OCI-LY7 (cell line): ENCODE results near the gene ICE2. TPM values are rescaled to one million over a fixed set of nuclear protein-coding genes. Genes with fewer than 3 reads are reported as not detected.

Experiments used
- BruUV-seq: library from RNA; stranded (reverse); fragments of 400-500 nt; replicated peaks from 2 replicates; lab custom pipeline; 2021; lab: Mats Ljungman, UMichigan
- CTCF ChIA-PET: fragments of 300-600 bp; sonication (Branson Sonifier 250); formaldehyde crosslinking; loops from one replicate; lab custom pipeline; 2022; ENCODE audit warnings: antibody characterized with exemption; ENCODE audit not compliant: unreplicated experiment; lab: Charles Lee
- POLR2A ChIA-PET: fragments of 300-600 bp; sonication (Branson Sonifier 250); formaldehyde crosslinking; loops from one replicate; lab custom pipeline; 2022; ENCODE audit warnings: antibody characterized with exemption; lab: Charles Lee
- DNase-seq: peaks from one replicate; pipeline ENCODE4 v3.0.0-alpha.2; 2015; ENCODE audit warnings: low spot score
- H2AFZ ChIP-seq: fragments of 200-600 bp; sonication (generic), shearing (Covaris generic); 2 replicates; pipeline ENCODE4 v1.6.1; 2014; ENCODE audit warnings: mild to moderate bottlenecking, antibody characterized with exemption, low read length, moderate library complexity
- H3K27ac ChIP-seq: fragments of 200-600 bp; sonication (generic); 2 replicates; pipeline ENCODE4 v1.5.1; 2014; ENCODE audit warnings: mixed run types, low read depth, mild to moderate bottlenecking, moderate library complexity, low read length, inconsistent platforms; ENCODE audit not compliant: poor library complexity, severe bottlenecking
- H3K36me3 ChIP-seq: fragments of 200-600 bp; sonication (generic); 2 replicates; pipeline ENCODE4 v1.6.1; 2014; ENCODE audit warnings: mild to moderate bottlenecking, antibody characterized with exemption, low read length, moderate library complexity, mixed read lengths; ENCODE audit not compliant: insufficient read depth
- H3K4me1 ChIP-seq: fragments of 200-600 bp; sonication (generic); 2 replicates; pipeline ENCODE4 v1.5.1; 2014; ENCODE audit warnings: mild to moderate bottlenecking, low read length; ENCODE audit not compliant: insufficient read depth, poor library complexity, severe bottlenecking
- H3K4me2 ChIP-seq: fragments of 200-600 bp; sonication (generic); 2 replicates; pipeline ENCODE4 v1.6.1; 2014; ENCODE audit warnings: mild to moderate bottlenecking, low read length
- H3K4me3 ChIP-seq: fragments of 200-600 bp; sonication (generic); 2 replicates; pipeline ENCODE4 v1.5.1; 2014; ENCODE audit warnings: mild to moderate bottlenecking, low read depth, low read length; ENCODE audit not compliant: poor library complexity, severe bottlenecking
- H3K79me2 ChIP-seq: fragments of 200-600 bp; sonication (generic); 2 replicates; pipeline ENCODE4 v1.6.1; 2016; ENCODE audit warnings: low read depth, mild to moderate bottlenecking, low read length, moderate library complexity, mixed read lengths; ENCODE audit not compliant: insufficient read depth
- H3K9me2 ChIP-seq: fragments of 200-600 bp; sonication (generic); 2 replicates; pipeline ENCODE4 v1.6.1; 2016; ENCODE audit warnings: mild to moderate bottlenecking, low read length, mixed read lengths; ENCODE audit not compliant: insufficient read depth
- H3K9me3 ChIP-seq: fragments of 200-600 bp; sonication (generic); 2 replicates; pipeline ENCODE4 v1.6.1; 2014; ENCODE audit warnings: mild to moderate bottlenecking, mixed run types, low read length, mixed read lengths
- H4K20me1 ChIP-seq: fragments of 200-600 bp; sonication (generic); 2 replicates; pipeline ENCODE4 v1.6.1; 2014; ENCODE audit warnings: mild to moderate bottlenecking, antibody characterized with exemption, low read length, moderate library complexity, mixed read lengths; ENCODE audit not compliant: insufficient read depth
- EZH2phosphoT487 ChIP-seq: fragments of 200-600 bp; sonication (generic); IDR thresholded peaks from 2 replicates; pipeline ENCODE4 v1.6.1; 2018; ENCODE audit warnings: low read depth, borderline replicate concordance, mild to moderate bottlenecking, mixed run types, antibody characterized with exemption, low read length, moderate library complexity, mixed read lengths
- intact Hi-C: fragments of 100-400 bp; cut with micrococcal nuclease; formaldehyde crosslinking; loops from one replicate; pipeline ENCODE4 v1.10.0; 2022; ENCODE audit not compliant: unreplicated experiment
- total RNA-seq, 2 experiments: library from RNA; depleted of rRNA in 1 of 2; stranded (reverse); fragments of >200 nt in 1 of 2; shearing (Covaris generic) in 1 of 2; gene quantifications; 2 replicates each; pipeline ENCODE4 v1.2.3, GENCODE V29; 2014 to 2022
- TF ChIP-seq, protein P1 (sequence below): fragments of 200-600 bp; sonication (generic); conservative IDR thresholded peaks from 2 replicates; pipeline ENCODE4 v1.5.1; 2014; ENCODE audit warnings: mild to moderate bottlenecking, antibody characterized with exemption, low read length, moderate library complexity, mixed read lengths

ICE2 gene
- total RNA-seq, 2 experiments from 2014 or later = 37.1 to 78.1 TPM

- no peaks in the 10 kb centered on the region for H3K4me1 ChIP-seq
- intact Hi-C loops = no loop called here
- no peaks in the 10 kb centered on the region for H4K20me1 ChIP-seq
- no peak overlapping the region for H2AFZ ChIP-seq
- H3K27ac ChIP-seq = no peak overlapping the region
- ChIA-PET CTCF (no interaction called here), POLR2A (interaction anchor here (0.6 kb wide), 1 partner anchor 12 kb away, joined by 4 read pairs; no protein-coding TSS in a partner anchor)
- no peaks in the 10 kb centered on the region for H3K79me2 ChIP-seq
- DNase-seq = no peak
- TF ChIP-seq EZH2phosphoT487 = no peak
- TF ChIP-seq, protein P1, sequence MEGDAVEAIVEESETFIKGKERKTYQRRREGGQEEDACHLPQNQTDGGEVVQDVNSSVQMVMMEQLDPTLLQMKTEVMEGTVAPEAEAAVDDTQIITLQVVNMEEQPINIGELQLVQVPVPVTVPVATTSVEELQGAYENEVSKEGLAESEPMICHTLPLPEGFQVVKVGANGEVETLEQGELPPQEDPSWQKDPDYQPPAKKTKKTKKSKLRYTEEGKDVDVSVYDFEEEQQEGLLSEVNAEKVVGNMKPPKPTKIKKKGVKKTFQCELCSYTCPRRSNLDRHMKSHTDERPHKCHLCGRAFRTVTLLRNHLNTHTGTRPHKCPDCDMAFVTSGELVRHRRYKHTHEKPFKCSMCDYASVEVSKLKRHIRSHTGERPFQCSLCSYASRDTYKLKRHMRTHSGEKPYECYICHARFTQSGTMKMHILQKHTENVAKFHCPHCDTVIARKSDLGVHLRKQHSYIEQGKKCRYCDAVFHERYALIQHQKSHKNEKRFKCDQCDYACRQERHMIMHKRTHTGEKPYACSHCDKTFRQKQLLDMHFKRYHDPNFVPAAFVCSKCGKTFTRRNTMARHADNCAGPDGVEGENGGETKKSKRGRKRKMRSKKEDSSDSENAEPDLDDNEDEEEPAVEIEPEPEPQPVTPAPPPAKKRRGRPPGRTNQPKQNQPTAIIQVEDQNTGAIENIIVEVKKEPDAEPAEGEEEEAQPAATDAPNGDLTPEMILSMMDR = no peak
- H3K9me3 ChIP-seq = no peaks in the 10 kb centered on the region
- no TSS peak for BruUV-seq
- no peak overlapping the region for H3K4me2 ChIP-seq
- H3K9me2 ChIP-seq = no peaks in the 10 kb centered on the region
- no peaks in the 10 kb centered on the region for H3K36me3 ChIP-seq
- no peak overlapping the region for H3K4me3 ChIP-seq
Measured at GRCh38 chr15:60494108-60494507, 15.2 kb upstream of the ICE2 start.

DNA sequence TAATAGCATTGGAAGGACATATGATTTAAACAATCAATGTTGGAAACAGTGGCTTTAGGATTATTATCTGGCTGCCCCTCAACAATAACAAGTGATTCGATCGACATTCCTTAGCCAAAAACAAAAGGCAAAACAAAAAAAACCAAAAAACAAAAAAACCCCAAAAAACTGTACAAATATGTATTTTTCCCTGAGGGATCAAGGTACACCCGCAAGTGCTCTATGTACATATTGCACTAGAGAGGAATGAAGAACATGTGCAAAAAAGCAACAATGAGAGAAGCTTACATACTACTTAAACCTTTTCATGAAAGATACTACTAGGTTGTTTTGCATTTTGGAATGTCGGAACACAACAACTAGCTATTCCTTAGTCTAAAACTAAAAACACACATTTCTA is 14.2 kb upstream of the ICE2 start:
- no peak overlapping the region for H3K4me2 ChIP-seq
- no peaks in the 10 kb centered on the region for H4K20me1 ChIP-seq
- H3K79me2 ChIP-seq = no peaks in the 10 kb centered on the region
- no peak overlapping the region for H3K27ac ChIP-seq
- intact Hi-C loops = no loop called here
- POLR2A ChIA-PET = no interaction called here
- no peak overlapping the region for H3K4me3 ChIP-seq
- no peak overlapping the region for H2AFZ ChIP-seq
- DNase-seq = no peak
- no peaks in the 10 kb centered on the region for H3K9me3 ChIP-seq
- no peaks in the 10 kb centered on the region for H3K9me2 ChIP-seq
- no peaks in the 10 kb centered on the region for H3K4me1 ChIP-seq
- TF ChIP-seq EZH2phosphoT487 = no peak
- TF ChIP-seq, protein P1 = no peak
- H3K36me3 ChIP-seq = no peaks in the 10 kb centered on the region
- CTCF ChIA-PET = no interaction called here
- no TSS peak for BruUV-seq

- Histone ChIP-seq H3K9me2 (no peaks in the 10 kb centered on the region), H3K4me2 (no peak overlapping the region), H3K9me3 (no peaks in the 10 kb centered on the region), H3K36me3 (no peaks in the 10 kb centered on the region), H4K20me1 (no peaks in the 10 kb centered on the region), H3K4me1 (no peaks in the 10 kb centered on the region), H3K4me3 (no peak overlapping the region), H3K27ac (no peak overlapping the region), H3K79me2 (no peaks in the 10 kb centered on the region), H2AFZ (no peak overlapping the region)
- no TSS peak for BruUV-seq
- ChIA-PET CTCF (no interaction called here), POLR2A (no interaction called here)
- TF ChIP-seq EZH2phosphoT487 = no peak
- TF ChIP-seq, protein P1 = no peak
- no peak for DNase-seq
- intact Hi-C loops = no loop called here
Measured at GRCh38 chr15:60486742-60487141, 7.8 kb upstream of the ICE2 start.
